ENCODE results near the gene BTN1A1. TPM values are rescaled to one million over a fixed set of nuclear protein-coding genes. Genes with fewer than 3 reads are reported as not detected.

BTN1A1 gene
- total and polyA plus RNA-seq, 9 of the 15 experiments (the other 6 are each of a cell fraction or from before 2014, with no cell fraction given), result 0.01 to 0.15 (median 0.06) TPM; not detected in 4

GRCh38 chr6:26525838-26526237 is 25.7 kb downstream of the BTN1A1 start (continued):
- TF ChIP-seq MTA1 (IDR thresholded peaks at IDR 0.05; ENCODE audit: borderline replicate concordance), result no peak

GRCh38 chr6:26526928-26527327 is 26.8 kb downstream of the BTN1A1 start:
- ChIA-PET POLR2A (interaction anchor here (1.1 kb wide), 2 partner anchors 10 to 52 kb away, joined by 4 to 5 read pairs; no protein-coding TSS in a partner anchor), CTCF (ENCODE audit: low intra/inter-chr PET ratio) (interaction anchor here (0.6 kb wide), 1 partner anchor 53 kb away, joined by 4 read pairs; no protein-coding TSS in a partner anchor)
- BruUV-seq (replicated peaks), result no TSS peak
- Histone ChIP-seq H3K27ac (ENCODE audit: extremely low read depth, low read depth, low read length) (no peak overlapping the region), H3K4me3 (no peak overlapping the region), H3K9ac (ENCODE audit: insufficient read depth in 1 of 2, low read depth in 2 of 2, low read length in 2 of 2) (no peak overlapping the region), H3K9me3 (replicated peaks; ENCODE audit: control insufficient read depth, insufficient read depth, low read depth, low read length) (no peaks in the 10 kb centered on the region), H3K79me2 (ENCODE audit: control insufficient read depth, insufficient read depth, low read length) (peaks cover 34% of the 10 kb centered on the region), H3K4me1 (replicated peaks in 1 of 2; ENCODE audit: control insufficient read depth in 2 of 2, insufficient read depth in 2 of 2, low read length in 2 of 2) (peaks cover 5 to 13% of the 10 kb centered on the region in 2 experiments; a peak in 4 of 5 replicates), H3K27me3 (ENCODE audit: control insufficient read depth in 2 of 2, insufficient read depth in 2 of 2, low read length in 2 of 2) (no peaks in the 10 kb centered on the region), H4K20me1 (replicated peaks; ENCODE audit: control insufficient read depth, insufficient read depth, low read length) (no peaks in the 10 kb centered on the region), H2AFZ (ENCODE audit: low read depth, low read length) (no peak overlapping the region), H3K4me2 (ENCODE audit: insufficient read depth, low read length) (no peak overlapping the region), H3K9me1 (ENCODE audit: control insufficient read depth, insufficient read depth, low read length) (no peaks in the 10 kb centered on the region), H3K36me3 (ENCODE audit: control insufficient read depth, insufficient read depth, low read length) (no peaks in the 10 kb centered on the region; the same call in 2 of the 3 replicates)
- ATAC-seq, result no peak
- in situ Hi-C loops (cut with MboI), result no loop called here
- WGBS (ENCODE audit: insufficient coverage, low coverage, missing lambda C conversion rate), result 95% methylated on average over 1 of the region's 1 CpG
- DNase-seq (ENCODE audit: extremely low read depth in 1 of 4, low spot score in 3 of 4), result no peak
- peak; percentile 91 for TF ChIP-seq ZBTB40 (IDR thresholded peaks at IDR 0.05)
- peak; percentile 85 for TF ChIP-seq ZBTB40 (CRISPR knock-in tag; IDR thresholded peaks at IDR 0.05)
- TF ChIP-seq ATF1 (CRISPR knock-in tag; IDR thresholded peaks at IDR 0.05), result no peak
- no peak for TF ChIP-seq ATF1 (tag; IDR thresholded peaks at IDR 0.05)
- no peak for FAIRE-seq
- intact Hi-C loops (cut with micrococcal nuclease), result no loop called here
